ENCODE data around the gene SPATS1.

SPATS1 gene

GRCh38 chr6:44387346-44388134 is 45.1 kb downstream of the SPATS1 start, which contains the start of gene CDC5L:
CDC5L (plus strand) TSS chr6:44387706; CDS start chr6:44387824, 118 bp downstream.
- DNase-seq (ENCODE audit: low read depth in 3 of 3), result peak; percentile 90 to 93 (median 92)

DNA sequence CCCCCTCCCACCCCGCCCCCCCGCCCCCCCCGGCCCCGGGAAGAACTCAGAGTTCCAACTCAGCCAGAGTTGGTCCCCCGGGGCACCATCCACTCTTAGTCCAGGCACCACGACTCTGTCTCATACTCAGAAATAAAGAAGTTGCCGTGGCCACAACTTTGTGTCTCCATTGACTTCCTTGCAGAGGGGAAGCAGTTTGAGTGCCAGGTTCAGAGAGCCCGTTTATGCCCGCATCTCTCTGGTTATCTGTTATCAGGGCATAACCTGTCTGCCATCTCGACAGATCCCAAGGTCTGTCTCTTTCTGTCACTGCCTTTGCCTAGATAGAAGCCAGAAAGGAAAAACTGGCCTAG is 45.7 kb downstream of the SPATS1 start:
- DNase-seq (ENCODE audit: low read depth in 3 of 3), result no peak

- DNase-seq (ENCODE audit: low read depth in 3 of 3), result no peak
Measured at GRCh38 chr6:44388887-44389286, 46.4 kb downstream of the SPATS1 start.

- no peak for DNase-seq (ENCODE audit: low read depth in 3 of 3)
Measured at GRCh38 chr6:44390158-44390683, 47.8 kb downstream of the SPATS1 start.
